Heart right ventricle (tissue), 16 donors: ENCODE results near the gene GGA2. TPM values are rescaled to one million over a fixed set of nuclear protein-coding genes. Genes with fewer than 3 reads are reported as not detected.
A peak's percentile ranks its signal among the peaks of the same experiment; 100 is the strongest.

Experiments used
- ATAC-seq, 8 donors: fragments of 200-7000 bp; cut with Tn5 transposase; one replicate each; pipeline ENCODE4 v1.9.1; 2020; ENCODE audit warnings: mild to moderate bottlenecking in 8 of 8, moderate library complexity in 8 of 8, moderate number of reproducible peaks in 1 of 8
- DNase-seq, 2 donors: peaks; one replicate each; pipeline ENCODE4 v3.0.0-alpha.2; 2020
- H3K27ac ChIP-seq, 10 donors: fragments of 200-600 bp; sonication (generic) in 2 of 10; one replicate each; pipeline versions ENCODE4 v1.5.0 to v1.8.0; 2020 to 2022; ENCODE audit warnings: mild to moderate bottlenecking in 3 of 10
- H3K27me3 ChIP-seq, 7 donors: fragments of 200-600 bp; one replicate each; pipeline ENCODE4 v1.8.0; 2021 to 2022; ENCODE audit warnings: mild to moderate bottlenecking in 2 of 7
- H3K36me3 ChIP-seq, 9 donors: fragments of 200-600 bp; sonication (generic) in 1 of 9; one replicate each; pipeline versions ENCODE4 v1.5.0 to v1.8.0; 2020 to 2022; ENCODE audit warnings: mild to moderate bottlenecking in 2 of 9
- H3K4me1 ChIP-seq, 9 donors: fragments of 200-600 bp; sonication (generic) in 1 of 9; one replicate each; pipeline versions ENCODE4 v1.5.0 to v1.8.0; 2020 to 2022; ENCODE audit warnings: mild to moderate bottlenecking in 4 of 9
- H3K4me3 ChIP-seq, 10 donors: fragments of 200-600 bp; sonication (generic) in 2 of 10; one replicate each; pipeline versions ENCODE4 v1.5.0 to v1.8.0; 2020 to 2022; ENCODE audit warnings: mild to moderate bottlenecking in 7 of 10, moderate library complexity in 2 of 10
- H3K9me3 ChIP-seq, 11 donors: fragments of 200-600 bp in 10 of 11; sonication (generic) in 2 of 11; one replicate each; pipeline versions ENCODE4 v1.5.0 to v1.8.0; 2013 to 2022; ENCODE audit warnings: mild to moderate bottlenecking in 2 of 11, control low read depth in 1 of 11, moderate library complexity in 1 of 11
- WGBS, 2 donors: extraction: QIAGEN DNeasy Blood & Tissue Kit; methylation state at CpG; one replicate each; pipeline ENCODE4 v1.1.7; 2013; ENCODE audit warnings: inconsistent platforms in 1 of 2; 5-methylcytosine and 5-hydroxymethylcytosine counted together
- intact Hi-C, 10 donors: fragments of 100-400 bp; cut with DNase I; formaldehyde crosslinking; loops; one replicate each; pipeline versions ENCODE4 v1.11.1 to v1.14.2; 2022
- polyA plus RNA-seq, 2 donors: library from polyadenylated mRNA; stranded (reverse); fragments of 200-250 nt; gene quantifications; one replicate each; pipeline ENCODE4 v1.2.3, GENCODE V29; 2013
- total RNA-seq, 10 donors: library from RNA; stranded (reverse); fragmentation: NEBNext Ultra II Directional in 3 of 10; extraction: Animal tissue kit (Norgen Biotek cat#: 25700) in 3 of 10; gene quantifications; one replicate each; pipeline versions ENCODE4 v1.2.1 to v1.2.4, GENCODE V29; 2021 to 2023
- TF ChIP-seq, protein P1 (sequence below), 9 donors: fragments of 200-600 bp; sonication (generic) in 2 of 9; IDR thresholded peaks; one replicate each; pipeline versions ENCODE4 v1.5.0 to v1.8.0; 2021 to 2022; ENCODE audit warnings: antibody characterized with exemption in 9 of 9, mild to moderate bottlenecking in 5 of 9, moderate library complexity in 1 of 9
- donor health status: Arrhythmogenic right ventricular cardiomyopathy.
- donor health status: ischemic (EF 13 %, LVEDD 7.1; RV severe dilation, severe dysfunction).
- donor health status: healthy with polysubstance abuse.
- donor health status: DM: no; HTN: yes; CAD: no.
- donor health status: DM: no; HTN: no; CAD: no.
- donor health status: ischemic (EF 25% LVEDD 6.9; RV normal size, moderate dysfunction).
- donor health status: ischemic (EF 25% LVEDD 5.7; RV mildly dilated, moderate dysfunction).
- donor health status: healthy.
- donor health status: DM: yes; HTN: yes; CAD: no.
- donor health status: Ischemic cardiomyopathy.
- donor health status: ischemic (EF 35%, LVEDD 5.7; RV mildly dilated, moderate dysfunction).
- donor health status: nonischemic (EF 11% LVEDD 7.7; RV severe dilation, severe dysfunction).
- donor health status: DM: yes; HTN: yes; CAD: no.
- donor health status: PGD.
- donor health status: ischemic (EF 29% LVEDD 5.4; RV normal size, mild dysfunction).
- donor health status: nonischemic (EF 23%, LVEDD 6.1; RV moderate dilation, normal function).

The GGA2 gene
- total and polyA plus RNA-seq, 12 donors, result 12.2 to 52.9 (median 38.6) TPM

- peak overlapping the region in 7 of 10 donors; percentile 7 to 82 (median 51) for H3K27ac ChIP-seq
- H3K4me3 ChIP-seq, result peak overlapping the region in 1 of 10 donors; percentile 8
- intact Hi-C loops, result loop anchor here in 3 of 10 donors (5.0 to 10.0 kb wide), 2 partner anchors 50 to 53 kb away; partner anchors contain the start of gene COG7 (in 3 of the 3)
- no peaks in the 10 kb centered on the region for H3K9me3 ChIP-seq
- H3K4me1 ChIP-seq, result peaks cover 14 to 89% (median 47%) of the 10 kb centered on the region in 9 donors
- TF ChIP-seq, protein P1, sequence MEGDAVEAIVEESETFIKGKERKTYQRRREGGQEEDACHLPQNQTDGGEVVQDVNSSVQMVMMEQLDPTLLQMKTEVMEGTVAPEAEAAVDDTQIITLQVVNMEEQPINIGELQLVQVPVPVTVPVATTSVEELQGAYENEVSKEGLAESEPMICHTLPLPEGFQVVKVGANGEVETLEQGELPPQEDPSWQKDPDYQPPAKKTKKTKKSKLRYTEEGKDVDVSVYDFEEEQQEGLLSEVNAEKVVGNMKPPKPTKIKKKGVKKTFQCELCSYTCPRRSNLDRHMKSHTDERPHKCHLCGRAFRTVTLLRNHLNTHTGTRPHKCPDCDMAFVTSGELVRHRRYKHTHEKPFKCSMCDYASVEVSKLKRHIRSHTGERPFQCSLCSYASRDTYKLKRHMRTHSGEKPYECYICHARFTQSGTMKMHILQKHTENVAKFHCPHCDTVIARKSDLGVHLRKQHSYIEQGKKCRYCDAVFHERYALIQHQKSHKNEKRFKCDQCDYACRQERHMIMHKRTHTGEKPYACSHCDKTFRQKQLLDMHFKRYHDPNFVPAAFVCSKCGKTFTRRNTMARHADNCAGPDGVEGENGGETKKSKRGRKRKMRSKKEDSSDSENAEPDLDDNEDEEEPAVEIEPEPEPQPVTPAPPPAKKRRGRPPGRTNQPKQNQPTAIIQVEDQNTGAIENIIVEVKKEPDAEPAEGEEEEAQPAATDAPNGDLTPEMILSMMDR (IDR thresholded peaks at IDR 0.05), result no peak
- no peak for DNase-seq
- no peak for ATAC-seq
- H3K36me3 ChIP-seq, result peaks cover 0 to 7% (median 0%) of the 10 kb centered on the region in 9 donors
- 94% methylated on average over 9 of the region's 9 CpGs for WGBS, 2 donors
- H3K27me3 ChIP-seq, result no peaks in the 10 kb centered on the region
These were observed 5.1 kb downstream of the GGA2 start for GRCh38 chr16:23505180-23505665.

DNA sequence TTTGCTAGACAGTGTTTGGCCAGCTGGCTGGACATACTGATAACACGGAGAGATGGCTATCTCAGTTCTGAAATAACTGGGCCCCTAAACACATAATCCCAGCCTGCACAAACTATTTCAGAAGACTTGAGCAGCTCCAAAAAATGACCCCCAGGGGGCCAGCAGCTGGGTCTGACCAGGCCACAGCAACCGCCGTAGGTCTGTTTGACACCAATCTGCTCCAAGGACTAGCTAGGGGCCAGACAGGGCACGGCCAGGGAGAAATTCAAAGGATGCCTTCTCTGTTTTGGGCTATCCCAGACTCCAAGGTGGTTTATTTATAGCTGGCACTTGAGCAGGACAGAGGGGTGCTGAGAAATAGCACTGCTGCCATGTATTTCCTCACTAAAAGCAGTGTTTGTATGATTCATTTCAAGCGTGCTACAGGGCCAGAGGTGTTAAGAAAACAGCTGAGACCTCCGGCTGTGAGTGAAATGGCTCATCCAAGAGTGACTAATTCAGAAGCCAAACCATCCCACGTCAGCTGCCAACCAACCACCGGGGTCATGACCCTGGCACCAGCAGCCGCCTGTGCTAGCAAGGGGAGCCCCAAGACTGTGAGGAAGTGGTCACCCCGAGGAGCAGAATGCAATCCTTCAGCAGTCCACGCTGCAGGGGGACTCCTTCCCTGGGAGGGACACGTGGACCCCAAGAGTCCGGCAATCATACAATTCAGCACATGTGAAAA lies 5.7 kb downstream of the GGA2 start:
- intact Hi-C loops, result loop anchor here in 3 of 10 donors (5.0 to 10.0 kb wide), 2 partner anchors 50 to 52 kb away; partner anchors contain the start of gene COG7 (in 3 of the 3)
- H3K4me1 ChIP-seq, result peaks cover 14 to 94% (median 47%) of the 10 kb centered on the region in 9 donors

GRCh38 chr16:23504076-23504452 lies 6.2 kb downstream of the GGA2 start:
- Histone ChIP-seq H3K27ac (peak overlapping the region in 8 of 10 donors; percentile 7 to 82 (median 40)), H3K27me3 (no peaks in the 10 kb centered on the region), H3K36me3 (peaks cover 0 to 7% (median 0%) of the 10 kb centered on the region in 9 donors), H3K4me3 (no peak overlapping the region), H3K9me3 (no peaks in the 10 kb centered on the region), H3K4me1 (peaks cover 14 to 94% (median 45%) of the 10 kb centered on the region in 9 donors)
- 64 to 73% methylated on average over 5 of the region's 5 CpGs for WGBS, 2 donors
- DNase-seq (no peak), ATAC-seq (peak in 3 of 8 donors; percentile 11 to 41 (median 16))
- intact Hi-C loops, result loop anchor here in 2 of 10 donors (10.0 kb wide), 1 partner anchor 49 kb away; the partner anchor contains the start of gene COG7 (in 2 of the 2)
- TF ChIP-seq, protein P1 (IDR thresholded peaks at IDR 0.05), result no peak

More for the DNA sequence above, 5.7 kb downstream of the GGA2 start:
- peak overlapping the region in 8 of 10 donors; percentile 7 to 82 (median 40) for H3K27ac ChIP-seq
- DNase-seq, result peak; percentile 16 to 39
- H3K36me3 ChIP-seq, result peaks cover 0 to 7% (median 0%) of the 10 kb centered on the region in 9 donors
- ATAC-seq, result peak in 7 of 8 donors; percentile 35 to 85 (median 41)
- no peaks in the 10 kb centered on the region for H3K27me3 ChIP-seq
- no peaks in the 10 kb centered on the region for H3K9me3 ChIP-seq
- H3K4me3 ChIP-seq, result peak overlapping the region in 1 of 10 donors; percentile 8
- 42 to 47% methylated on average over 13 of the region's 13 CpGs for WGBS, 2 donors
- TF ChIP-seq, protein P1 (IDR thresholded peaks at IDR 0.05), result no peak

- DNase-seq, result no peak
- peaks cover 0 to 7% (median 0%) of the 10 kb centered on the region in 9 donors for H3K36me3 ChIP-seq
- H3K4me3 ChIP-seq, result no peak overlapping the region
- WGBS, 2 donors, result 48 to 51% methylated on average over 2 of the region's 2 CpGs
- H3K27ac ChIP-seq, result no peak overlapping the region
- intact Hi-C loops, result loop anchor here in 2 of 10 donors (10.0 kb wide), 1 partner anchor 48 kb away; the partner anchor contains the start of gene COG7 (in 2 of the 2)
- no peak for ATAC-seq
- no peaks in the 10 kb centered on the region for H3K9me3 ChIP-seq
- H3K4me1 ChIP-seq, result peaks cover 8 to 95% (median 47%) of the 10 kb centered on the region in 9 donors
- no peaks in the 10 kb centered on the region for H3K27me3 ChIP-seq
- TF ChIP-seq, protein P1 (IDR thresholded peaks at IDR 0.05), result no peak
These were observed 7.8 kb downstream of the GGA2 start for GRCh38 chr16:23502466-23502865.
